Measurements from ENCODE around the gene CABLES2.

Gene CABLES2

DNA sequence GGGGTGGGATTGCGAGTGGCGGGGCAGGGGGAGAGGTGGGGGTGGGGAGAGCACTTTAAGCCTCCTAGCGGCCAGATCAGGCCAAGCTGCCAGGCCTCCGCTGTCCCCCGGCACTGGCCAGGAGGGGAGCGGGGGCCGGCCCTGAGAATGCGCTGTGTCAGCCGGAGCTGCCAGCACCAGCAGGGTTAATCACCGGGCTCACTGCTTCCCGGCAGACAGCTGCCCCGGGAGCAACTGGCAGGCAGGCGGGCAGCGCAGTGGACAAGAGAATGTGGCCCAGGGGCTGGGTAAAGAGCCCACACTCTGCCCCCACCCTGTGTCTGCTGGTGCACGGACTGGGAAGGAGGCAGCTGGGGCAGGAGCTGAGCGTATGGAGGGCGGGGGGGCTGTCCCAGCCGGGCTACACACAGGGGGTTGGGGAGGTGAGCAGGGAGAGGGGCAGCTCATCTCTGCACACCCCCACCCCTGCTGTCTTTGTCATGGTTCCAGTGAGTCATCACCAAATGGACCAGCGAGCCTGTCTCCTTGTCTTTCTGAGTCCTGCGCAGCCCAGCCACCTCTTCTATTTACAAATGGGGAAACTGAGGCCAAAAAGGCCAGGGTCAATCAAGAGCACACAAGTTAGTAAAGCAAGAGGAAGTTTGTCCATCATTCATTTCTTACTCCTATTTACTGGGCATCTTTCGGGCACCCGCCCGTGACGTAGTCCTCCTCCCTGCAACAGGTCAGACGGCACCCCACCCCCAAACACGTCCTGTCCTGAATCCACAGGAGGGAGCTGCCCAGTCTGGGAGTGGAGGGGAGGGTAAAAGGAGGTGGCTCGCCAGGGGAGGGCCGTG is 37.9 kb downstream of the CABLES2 start:
- no peak for DNase-seq

DNA sequence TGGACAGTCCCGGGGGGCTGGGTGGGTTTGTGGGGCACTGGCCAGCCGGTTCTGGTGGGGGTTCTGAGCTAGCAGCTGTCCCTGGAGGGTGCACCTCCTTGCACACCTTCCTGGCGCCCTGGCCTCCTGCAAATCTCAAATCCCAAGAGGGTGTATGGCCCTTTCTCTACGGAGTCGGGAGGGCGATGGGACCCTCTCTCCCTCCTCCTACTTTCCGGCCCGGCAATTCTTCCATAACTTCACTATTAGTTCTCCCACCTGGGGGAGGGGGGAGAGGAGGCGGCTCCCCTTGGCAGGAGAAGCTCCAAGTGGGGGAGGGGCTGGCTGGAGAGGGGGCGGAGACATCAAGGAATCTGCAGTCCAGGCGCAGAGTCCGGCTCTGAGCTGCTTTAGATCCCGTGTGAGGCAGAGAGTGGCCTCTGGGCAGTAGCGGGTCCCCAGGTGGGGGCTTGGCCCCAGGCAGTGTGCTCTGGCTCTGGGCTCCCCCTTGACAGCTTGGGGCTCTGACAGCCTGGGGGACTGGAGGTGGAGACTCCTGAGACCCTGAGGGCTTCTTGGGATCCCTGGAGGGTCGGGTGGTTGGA is 38.6 kb downstream of the CABLES2 start:
- no peak for DNase-seq

DNA sequence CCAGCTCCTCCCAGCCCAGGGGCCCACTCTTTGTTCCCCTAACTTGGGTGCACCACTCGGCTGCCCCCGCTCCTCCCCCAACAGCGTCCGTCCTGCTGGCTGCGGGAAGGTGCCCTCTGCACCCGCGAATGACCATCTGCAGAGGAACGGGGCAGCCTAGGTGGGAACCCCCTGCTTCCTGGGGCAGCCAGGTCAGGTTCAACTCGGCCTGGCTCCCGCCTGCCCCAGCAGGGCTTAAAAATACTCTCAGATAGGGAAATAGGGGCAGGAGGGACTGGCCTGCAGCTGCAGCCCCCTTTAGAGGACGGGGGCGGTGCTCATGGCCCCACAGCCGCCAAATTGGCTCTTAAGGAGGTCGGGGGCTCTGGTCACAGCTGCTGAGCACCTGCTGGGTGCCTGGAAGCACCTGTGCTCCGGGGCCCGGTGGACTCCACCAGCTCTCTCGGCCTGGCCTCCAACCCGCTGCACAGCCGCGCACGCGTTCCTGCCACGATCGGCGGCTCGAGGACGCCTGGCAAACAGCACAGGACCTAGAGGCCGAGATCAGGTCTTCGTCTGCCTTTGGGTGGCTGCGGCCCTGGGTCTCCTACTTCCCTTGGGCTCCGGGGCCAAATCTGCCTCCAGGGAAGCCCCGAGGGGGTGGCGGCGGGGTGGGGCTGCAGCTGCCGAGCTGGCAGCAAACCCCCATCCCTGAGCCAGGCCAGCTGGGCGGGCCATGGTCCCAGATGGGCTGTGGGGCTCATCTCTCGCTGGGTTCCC is 39.3 kb downstream of the CABLES2 start:
- DNase-seq, result no peak

DNA sequence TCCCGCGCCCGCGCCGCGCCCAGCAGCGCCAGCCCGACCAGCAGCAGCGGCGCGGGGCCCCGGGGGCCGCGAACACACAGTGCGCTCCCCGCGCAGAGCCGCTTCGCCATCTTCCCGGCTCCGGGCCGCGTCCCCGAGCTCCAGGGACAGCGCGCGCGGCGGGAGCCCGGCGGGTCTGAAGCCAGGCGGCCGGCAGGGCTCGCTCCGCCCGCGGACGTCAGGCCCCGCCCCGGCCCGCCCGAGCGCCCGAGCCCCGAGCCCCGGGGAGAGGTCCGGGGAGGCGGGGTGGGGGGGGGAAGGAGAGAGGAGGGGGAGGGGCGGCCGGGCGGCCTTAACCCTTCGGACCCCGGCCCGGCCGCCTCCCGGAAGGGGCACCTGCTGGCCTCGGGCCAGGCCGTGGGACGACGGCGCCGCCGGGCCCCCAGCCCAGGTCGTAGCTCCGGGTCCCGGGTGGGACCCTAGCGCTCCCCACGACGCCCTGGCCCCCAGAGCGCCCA is 39.9 kb downstream of the CABLES2 start, which contains the start of gene LAMA5:
Gene LAMA5 (minus strand): TSS at position 177 of the 497 bp plus-strand sequence. CDS start 67 bp downstream, at position 110.
- no peak for DNase-seq

DNA sequence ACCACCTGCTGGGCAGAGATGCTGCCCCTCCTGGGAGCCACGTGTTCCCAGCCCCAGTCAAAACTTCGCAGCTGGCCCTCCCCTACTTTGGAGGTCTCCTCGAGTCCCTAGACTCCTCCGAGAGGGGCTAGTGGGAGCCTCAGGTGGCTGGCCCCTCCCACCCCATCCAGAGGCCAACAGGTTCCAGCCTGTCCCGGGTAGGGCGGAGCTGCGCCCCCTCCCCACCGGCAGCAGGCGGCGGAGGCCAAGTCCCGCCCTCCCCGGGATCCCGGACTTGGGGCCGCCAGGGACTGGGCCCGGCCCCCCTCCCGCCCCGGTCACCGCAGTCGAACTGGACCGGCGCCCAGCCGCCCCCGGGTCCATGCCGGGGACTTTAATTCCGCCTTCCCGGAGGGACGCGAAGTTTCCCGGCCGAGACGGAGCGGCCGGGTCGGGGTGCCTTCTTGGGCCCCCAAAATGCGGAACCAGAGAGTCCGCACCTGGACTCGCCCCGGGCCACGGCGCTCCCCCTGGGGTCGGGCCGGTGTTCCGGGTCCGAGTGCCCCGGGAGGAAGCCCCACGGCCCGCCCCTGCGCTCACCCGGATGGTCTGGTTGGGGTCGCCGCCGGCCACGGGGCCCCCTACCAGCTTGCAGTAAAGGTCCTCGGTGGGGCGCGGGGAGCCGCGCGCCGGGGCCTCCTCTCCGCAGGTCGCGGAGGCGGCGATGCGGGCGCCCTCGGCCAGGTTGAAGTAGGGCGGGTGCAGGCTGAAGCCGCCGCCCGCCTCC is 40.5 kb downstream of the CABLES2 start:
- no peak for DNase-seq

DNA sequence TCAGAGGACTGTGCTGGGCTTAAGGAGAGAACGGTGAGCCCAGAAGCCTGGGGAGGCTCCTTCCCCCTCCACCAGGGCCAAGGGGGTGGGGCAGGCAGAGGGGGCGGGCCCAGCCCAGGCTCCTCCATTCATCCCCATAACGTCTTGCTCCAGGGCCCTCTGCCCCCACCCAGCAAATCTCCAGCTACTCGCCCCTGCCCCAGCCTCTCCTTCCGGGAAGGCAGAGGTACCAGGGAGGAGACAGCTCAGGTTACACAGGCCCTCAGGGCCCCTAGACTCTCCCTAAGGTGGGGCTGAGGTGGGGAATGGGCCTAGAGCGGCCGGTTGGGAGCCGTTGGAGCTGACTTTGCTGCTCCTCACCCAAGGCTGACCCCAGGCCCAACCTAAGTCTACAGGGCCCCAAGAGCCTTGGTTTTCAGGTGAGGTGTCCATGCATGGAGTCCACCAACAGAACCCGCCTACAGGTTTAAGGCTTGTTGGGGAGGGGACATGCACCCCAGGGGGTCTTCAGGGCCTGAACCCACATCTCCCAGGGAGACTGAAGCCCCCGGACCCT is 41.2 kb downstream of the CABLES2 start:
- DNase-seq, result no peak

DNA sequence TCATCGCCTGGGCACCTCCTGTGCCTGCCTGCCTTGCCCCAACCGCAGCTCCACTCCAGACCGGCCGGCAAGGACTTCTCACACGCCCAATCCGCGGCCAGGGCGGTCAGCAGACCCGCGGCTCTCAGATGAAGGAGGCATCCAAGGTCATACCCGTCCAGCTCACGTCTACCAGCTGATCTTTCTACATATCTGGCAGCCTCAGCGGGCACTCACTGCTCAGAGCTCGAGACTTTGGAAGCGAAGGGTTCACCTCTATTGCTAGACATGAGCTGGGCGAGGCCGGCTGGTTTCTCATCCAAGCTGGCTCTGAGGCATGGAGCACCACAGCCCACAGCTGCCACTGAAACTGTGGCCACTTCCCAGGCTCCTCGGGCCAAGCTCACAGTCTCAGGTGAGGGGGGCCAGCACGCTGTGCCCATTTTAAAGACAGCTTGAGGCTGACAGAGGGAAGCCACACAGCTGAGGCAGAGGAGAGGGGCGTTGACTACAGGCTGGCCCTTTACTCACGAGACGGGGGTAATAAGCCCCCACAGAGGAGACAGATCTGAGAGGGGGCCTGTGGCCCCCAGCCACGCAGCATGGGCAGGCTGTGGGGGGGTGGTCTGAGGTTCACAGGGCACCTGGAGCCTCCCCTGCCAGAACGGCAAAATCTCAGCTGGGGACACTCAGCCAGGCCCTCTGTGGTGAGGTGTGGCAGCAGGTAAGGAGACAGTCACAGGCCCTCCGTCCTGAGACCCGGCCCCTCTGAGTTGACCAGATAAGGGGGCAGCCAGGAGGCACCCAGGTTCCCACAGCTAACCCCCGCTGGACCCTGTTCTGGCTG is 42.0 kb downstream of the CABLES2 start:
- no peak for DNase-seq

DNA sequence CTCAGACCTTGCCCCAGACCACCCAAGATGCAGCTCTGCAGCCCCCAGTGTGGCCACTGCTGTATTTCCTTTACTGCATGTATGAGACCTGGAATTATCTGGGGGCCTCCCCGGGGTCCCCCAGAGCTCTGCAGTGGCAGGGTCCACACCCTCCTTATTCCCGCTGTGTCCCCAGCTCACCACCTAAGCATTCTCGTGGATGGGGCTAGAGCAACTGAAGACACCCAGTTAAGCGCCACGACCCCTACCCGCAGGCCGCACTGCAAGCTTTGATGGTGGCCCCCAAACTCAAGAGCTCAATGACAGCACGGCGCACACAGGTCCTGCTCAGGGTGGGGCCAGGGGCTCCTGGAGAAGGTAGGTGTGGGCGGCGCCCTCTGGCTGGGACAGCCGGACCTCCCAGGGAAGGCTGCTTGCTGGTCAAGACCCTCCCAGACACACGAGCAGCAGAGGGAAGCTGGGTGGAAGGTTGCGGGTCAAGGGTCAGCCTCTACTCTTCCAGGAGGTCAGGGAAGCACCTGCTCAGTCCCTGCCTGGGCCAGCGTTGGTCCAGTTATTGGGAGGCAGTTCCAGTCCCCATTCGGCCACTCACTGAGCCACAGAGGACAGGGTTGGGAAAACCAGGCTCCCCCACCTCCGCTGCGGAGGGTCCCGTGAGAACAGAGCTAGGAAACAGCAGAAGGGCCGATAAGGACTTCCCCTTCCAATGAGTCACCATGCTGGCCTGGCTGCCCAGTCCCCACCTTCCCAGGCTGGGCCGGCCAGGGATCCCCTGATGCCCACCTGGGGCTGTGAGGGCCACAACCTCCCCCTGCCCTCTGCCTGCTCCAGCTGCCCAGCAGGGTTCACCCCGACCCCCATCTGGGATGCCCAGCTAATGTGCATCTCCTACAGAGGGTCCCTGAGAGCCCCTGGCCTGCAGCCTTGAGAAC is 42.9 kb downstream of the CABLES2 start:
- DNase-seq, result no peak

DNA sequence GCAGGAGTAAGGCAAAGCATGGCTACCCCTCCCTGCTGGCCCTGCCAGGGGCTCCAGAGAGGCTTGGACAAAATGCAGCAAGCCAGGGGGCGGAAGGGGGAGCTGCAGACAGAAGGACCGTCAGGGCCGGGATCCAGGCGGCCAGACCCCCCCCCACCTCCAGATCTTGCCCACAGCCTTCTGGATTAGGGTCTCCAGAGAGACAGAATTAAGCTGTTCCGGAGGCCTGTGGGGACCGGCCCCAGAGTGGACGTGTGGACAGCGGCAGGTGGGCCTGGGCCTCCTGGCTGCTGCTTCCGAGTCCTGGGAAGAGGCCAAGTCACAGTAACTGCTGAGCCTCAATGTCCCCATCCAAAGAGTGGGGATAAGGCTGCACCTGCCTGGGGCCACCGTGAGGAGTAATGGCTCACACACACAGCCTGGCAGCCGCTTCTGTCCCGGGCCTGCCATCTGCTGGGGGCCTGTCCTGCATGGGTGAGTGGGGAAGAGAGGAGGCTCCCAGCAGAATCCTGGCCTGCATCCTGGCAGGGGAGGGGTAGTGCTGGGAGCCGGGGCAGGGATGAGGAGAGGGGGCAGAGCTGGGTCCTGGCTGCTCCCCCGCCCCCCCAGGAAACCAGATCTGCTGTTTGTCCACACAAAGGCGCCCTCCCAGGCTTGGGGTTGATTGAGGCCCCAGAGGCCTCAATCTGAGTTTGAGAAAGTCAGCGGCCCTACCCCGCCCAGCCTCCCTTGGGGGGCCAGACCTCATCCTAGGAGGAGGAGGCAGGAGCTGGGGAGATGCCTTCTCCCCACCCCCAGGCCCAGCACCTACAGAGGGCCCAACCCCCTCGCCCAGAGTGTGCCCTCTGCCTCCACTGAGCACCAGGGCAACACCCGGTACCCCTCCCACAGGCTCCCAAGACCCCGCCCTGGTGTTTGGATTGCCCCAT is 43.8 kb downstream of the CABLES2 start:
- no peak for DNase-seq

DNA sequence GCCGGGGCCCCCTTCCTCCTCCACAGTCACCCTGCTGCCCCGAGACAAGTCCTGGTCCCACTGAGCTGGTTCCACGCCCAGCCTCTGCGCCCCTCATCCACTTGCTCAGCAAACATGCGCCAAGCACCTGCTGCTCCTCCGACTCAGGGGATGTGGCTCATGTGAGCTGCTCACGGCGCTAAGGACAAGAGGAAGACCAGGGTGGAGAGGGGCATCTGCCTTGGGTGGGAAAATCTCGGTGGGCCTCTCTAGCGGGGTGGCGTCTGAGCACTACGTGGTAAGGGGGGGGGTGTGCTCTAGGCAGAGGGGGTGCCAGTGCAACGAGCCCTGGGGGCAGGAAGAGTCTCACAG is 44.5 kb downstream of the CABLES2 start:
- no peak for DNase-seq

DNA sequence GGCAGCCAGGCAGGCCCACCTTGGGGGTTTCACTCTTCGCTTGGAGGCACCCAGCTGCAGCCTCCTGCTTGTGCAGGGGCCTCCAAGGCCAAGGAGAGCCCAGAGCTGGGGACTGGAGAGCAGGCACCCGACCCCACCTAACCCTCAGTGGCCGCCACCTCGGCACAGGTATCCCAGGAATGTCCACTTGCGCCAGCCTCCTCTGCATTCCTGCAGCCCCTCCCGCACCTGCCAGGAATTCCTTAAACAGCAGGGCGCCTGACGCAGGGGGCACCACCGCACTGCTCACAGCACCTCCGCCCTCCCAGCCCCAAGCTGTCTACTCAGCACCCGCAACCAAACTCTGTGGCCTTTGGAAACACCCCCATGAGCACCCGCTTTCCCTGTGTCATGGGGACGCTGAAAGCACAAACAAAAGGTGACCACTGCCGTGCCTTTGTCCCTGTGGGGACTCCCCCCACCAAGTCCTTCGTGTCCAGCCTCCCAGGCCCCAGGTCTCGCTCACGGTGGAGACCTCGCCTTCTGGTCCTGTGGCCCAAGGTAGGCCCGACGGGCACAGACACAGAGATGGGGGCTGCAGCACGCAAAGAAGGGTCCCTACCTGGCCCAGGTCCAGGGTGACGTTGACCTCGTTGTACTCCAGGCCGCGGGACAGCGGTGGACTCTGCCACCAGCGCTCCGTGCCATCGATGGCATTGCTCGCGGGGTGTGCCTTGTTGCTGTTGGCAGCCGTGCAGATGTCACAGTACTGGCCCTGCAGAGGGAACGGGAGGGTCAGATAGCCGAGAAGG is 45.1 kb downstream of the CABLES2 start:
- DNase-seq, result no peak

DNA sequence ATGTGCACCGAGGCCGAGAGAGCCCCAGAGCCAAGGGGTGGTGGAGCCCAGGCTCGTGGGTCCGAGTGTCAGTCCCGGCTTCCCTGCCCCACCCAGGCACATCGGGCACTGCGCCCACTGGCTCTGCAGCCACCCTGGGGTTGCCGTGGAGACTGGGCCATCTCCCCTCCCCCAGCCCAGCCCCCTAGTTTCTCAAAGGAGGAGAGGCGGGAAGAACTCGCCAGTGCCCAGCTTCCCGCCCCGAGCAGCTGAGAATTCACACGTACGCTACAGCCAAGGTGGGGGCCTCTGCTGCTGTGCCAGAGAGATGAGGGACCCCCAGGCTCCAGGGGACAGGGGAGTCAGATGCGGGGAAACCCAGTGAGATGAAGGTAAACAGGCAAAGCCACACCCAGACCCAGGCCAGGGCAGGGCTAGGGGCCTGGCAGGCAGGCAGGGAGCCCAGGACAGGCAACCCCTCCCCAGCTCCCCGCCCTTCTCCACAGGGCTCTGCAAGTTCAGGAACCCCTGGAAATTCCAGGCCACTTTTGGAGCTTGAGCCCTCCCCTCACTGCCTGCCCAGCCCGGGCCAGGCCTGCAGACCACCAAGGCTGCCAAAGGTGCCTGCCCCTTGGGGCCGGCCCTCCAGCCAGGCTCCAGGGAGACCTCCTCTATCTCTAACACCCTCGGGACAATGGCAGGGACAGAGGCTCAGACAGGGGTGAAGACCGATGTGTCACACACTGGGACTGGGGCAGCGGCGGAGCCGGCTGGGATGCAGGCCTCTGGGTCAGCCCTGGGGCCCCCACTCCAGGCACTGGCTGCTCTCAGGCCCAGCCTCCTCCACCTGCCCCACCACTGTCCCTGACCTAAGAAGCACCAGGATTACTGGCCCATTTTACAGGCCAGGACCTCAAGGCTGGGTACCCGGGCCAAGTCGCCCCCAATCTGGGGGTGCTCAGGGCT is 46.0 kb downstream of the CABLES2 start:
- DNase-seq, result no peak

DNA sequence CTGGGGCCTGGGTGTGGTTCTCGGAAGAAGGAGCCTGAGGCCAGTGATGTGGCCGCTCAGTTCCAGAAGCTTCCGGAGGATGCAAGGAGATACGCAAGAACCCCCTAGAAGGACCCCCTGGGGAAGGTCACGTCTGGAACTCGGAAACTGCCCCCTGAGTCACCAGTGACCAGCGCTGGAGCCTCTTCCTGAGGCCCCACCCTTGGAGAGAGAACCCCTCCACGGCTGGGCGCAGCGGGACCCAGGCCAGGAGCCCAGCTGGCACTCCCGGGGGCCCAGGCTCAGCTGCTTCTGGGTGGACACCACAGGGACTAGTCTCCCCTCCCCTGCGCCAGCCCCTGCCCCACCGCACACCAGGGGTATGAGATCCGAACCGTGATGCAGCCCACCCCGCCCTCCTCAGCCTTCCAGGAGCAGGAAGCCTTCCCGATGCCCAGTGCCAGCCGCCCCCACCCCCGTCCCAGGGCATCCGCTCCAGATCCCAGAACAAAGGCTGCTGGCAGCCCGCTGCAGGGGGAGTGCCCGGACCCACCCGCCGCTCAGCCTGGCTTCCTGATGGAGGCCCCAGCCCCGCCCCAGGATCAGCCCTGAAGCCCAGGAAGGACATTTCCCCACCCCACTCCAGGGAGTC is 47.5 kb downstream of the CABLES2 start:
- DNase-seq, result no peak

DNA sequence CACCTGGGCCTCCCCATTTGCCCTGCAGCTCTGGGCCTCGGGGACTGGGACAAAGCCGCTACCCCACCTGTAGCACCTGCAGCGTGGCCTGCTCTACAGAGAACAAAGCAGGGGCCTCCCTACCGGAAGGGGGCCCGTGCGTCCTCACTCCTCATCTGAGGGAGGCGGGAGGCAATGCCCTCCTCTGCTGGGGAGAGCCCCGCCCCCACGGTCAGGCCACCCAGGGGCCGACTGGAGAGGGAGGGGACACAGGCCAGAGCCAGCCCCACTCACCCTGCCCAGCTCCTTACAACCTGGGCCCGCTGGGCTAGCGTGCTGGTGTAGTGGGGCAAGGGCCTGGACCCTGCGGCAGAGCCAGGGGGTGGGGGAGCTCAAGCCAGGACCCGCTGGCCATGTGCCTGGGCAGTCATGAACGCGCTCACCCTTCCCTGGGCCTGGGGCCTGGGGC is 48.0 kb downstream of the CABLES2 start:
- DNase-seq, result no peak

DNA sequence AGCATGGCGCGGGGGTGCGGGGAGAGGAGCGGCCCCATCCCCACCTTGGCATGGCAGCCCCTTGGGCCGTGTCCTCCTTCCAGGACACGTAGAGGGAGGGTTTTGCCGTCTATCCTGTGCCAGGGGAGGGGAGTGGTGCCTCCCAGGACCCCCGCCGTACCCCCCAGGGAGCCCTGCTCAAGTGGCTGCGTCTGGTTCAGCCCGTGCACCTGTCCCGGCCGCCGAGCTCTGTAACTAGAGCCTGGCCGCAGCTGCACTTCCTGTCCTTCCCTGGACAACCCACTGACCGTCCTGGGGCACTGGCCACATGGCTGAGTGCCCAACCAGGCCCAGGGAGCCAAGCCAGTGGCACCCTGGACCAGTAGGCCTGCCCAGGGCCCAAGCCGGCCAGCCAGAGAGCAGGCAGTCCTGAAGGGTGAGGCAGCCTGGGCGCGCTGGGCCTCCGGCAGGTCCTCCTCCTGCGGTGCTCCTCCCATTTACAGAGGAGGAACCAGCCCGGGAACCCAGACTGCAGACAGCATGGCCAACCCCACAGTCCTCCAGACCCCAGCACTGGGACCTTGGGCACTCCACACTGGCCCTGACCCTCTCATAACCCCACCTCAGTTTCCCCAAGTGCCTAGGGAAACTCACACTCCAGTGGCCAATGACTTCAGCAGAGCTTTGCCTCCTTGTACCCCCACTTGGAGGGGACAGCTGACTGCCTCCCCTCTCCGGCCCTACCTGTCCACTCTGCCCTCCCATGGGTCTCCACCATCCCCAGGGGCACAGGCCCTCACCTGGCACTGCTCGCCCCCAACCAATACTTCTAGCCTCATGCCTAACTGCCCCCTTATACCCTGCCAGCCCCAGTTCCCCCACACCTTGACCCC is 48.7 kb downstream of the CABLES2 start:
- DNase-seq, result no peak

DNA sequence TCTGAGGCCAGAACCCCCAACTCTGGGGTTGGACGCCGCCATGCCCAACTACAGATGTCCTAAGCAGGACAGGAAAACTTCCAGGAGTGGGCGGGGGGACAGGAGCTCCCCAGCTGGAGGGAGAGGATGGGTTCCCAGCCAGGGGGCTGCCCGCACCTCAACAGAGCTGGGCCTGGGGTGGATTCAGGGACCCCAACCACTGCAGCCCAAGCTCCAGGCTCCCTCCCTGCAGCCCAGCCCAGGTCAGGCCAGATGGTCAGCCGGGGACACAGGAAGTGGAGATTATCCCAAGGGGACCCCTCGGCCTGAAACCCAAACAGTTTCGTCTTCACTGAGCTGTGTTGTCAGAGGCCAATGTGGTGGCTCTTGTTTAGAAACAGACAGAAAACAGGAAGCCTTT is 49.4 kb downstream of the CABLES2 start:
- no peak for DNase-seq

Measured in NCI-H1048 (cell line).